ENCODE measurements around the gene CA7.
"Not testable (repeated sequence)": the region's sequence is repeated elsewhere in the genome, so short reads cannot be mapped to it uniquely, and the experiment has no call there.

The CA7 gene

GRCh38 chr16:66846266-66846665 lies 2.1 kb downstream of the CA7 start:
- no peak for DNase-seq (ENCODE audit: low read depth in 2 of 2)

- DNase-seq (ENCODE audit: low read depth in 2 of 2) = no peak
These were observed 2.6 kb downstream of the CA7 start for GRCh38 chr16:66846831-66847230.

GRCh38 chr16:66847533-66848067 lies 3.4 kb downstream of the CA7 start:
- DNase-seq (ENCODE audit: low read depth in 2 of 2) = no peak

- DNase-seq (ENCODE audit: low read depth in 2 of 2) = no peak
These were observed 4.0 kb downstream of the CA7 start for GRCh38 chr16:66848172-66848571.

GRCh38 chr16:66849021-66849420 lies 4.8 kb downstream of the CA7 start:
- DNase-seq (ENCODE audit: low read depth in 2 of 2) = no peak

GRCh38 chr16:66849549-66849948 lies 5.3 kb downstream of the CA7 start:
- no peak for DNase-seq (ENCODE audit: low read depth in 2 of 2)

GRCh38 chr16:66850115-66850815 lies 6.1 kb downstream of the CA7 start:
- DNase-seq (ENCODE audit: low read depth in 2 of 2) = no peak

- DNase-seq (ENCODE audit: low read depth in 2 of 2) = no peak
These were observed 7.2 kb downstream of the CA7 start for GRCh38 chr16:66851166-66851964.

- DNase-seq (ENCODE audit: low read depth in 2 of 2) = no peak
These were observed 9.3 kb downstream of the CA7 start for GRCh38 chr16:66853261-66854139.

- no peak for DNase-seq (ENCODE audit: low read depth in 2 of 2)
These were observed 12.0 kb downstream of the CA7 start for GRCh38 chr16:66856184-66856730.

GRCh38 chr16:66856801-66857200 lies 12.6 kb downstream of the CA7 start:
- DNase-seq (ENCODE audit: low read depth in 2 of 2) = no peak

GRCh38 chr16:66857437-66857836 lies 13.2 kb downstream of the CA7 start:
- no peak for DNase-seq (ENCODE audit: low read depth in 2 of 2)

GRCh38 chr16:66858740-66859396 lies 14.7 kb downstream of the CA7 start:
- no peak for DNase-seq (ENCODE audit: low read depth in 2 of 2)

- DNase-seq (ENCODE audit: low read depth in 2 of 2) = no peak
These were observed 15.3 kb downstream of the CA7 start for GRCh38 chr16:66859397-66860068.

- DNase-seq (ENCODE audit: low read depth in 2 of 2) = no peak
These were observed 17.9 kb downstream of the CA7 start for GRCh38 chr16:66862023-66862520.

- DNase-seq (ENCODE audit: low read depth in 2 of 2) = no peak
These were observed 19.5 kb downstream of the CA7 start for GRCh38 chr16:66863707-66864106.

- no peak for DNase-seq (ENCODE audit: low read depth in 2 of 2)
These were observed 25.2 kb downstream of the CA7 start for GRCh38 chr16:66869424-66869823.

- not testable (repeated sequence) for DNase-seq (ENCODE audit: low read depth in 2 of 2)
These were observed 27.1 kb downstream of the CA7 start for GRCh38 chr16:66871363-66871762.

GRCh38 chr16:66871840-66872239 lies 27.6 kb downstream of the CA7 start:
- no peak for DNase-seq (ENCODE audit: low read depth in 2 of 2)

GRCh38 chr16:66872559-66872942 lies 28.3 kb downstream of the CA7 start:
- DNase-seq (ENCODE audit: low read depth in 2 of 2) = no peak
